Mesenteric fat pad (tissue), 1 donor: ENCODE results near the gene PCDHGB4. TPM values are rescaled to one million over a fixed set of nuclear protein-coding genes. Genes with fewer than 3 reads are reported as not detected.
"Not testable (repeated sequence)": the region's sequence is repeated elsewhere in the genome, so short reads cannot be mapped to it uniquely, and the experiment has no call there.

ENCODE experiments used
- DNase-seq: peaks from one replicate; pipeline ENCODE4 v3.0.0-alpha.2; 2020; ENCODE audit warnings: low spot score
- total RNA-seq: library from RNA; stranded (reverse); fragmentation: NEBNext Ultra II Directional; extraction: Animal tissue kit (Norgen Biotek cat#: 25700); gene quantifications from one replicate; pipeline ENCODE4 v1.2.1, GENCODE V29; 2021
- donor health status: DM: yes; HTN: yes; CAD: no.

The PCDHGB4 gene
- total RNA-seq, 1 donor from 2014 or later = 3.2 TPM

- DNase-seq = no peak
These were observed 35.3 kb downstream of the PCDHGB4 start for GRCh38 chr5:141422742-141423291.

GRCh38 chr5:141427783-141428426 is 40.4 kb downstream of the PCDHGB4 start:
- no peak for DNase-seq

- DNase-seq = no peak
These were observed 43.0 kb downstream of the PCDHGB4 start, which contains the start of gene PCDHGA12 for GRCh38 chr5:141430332-141431113. Gene PCDHGA12, plus strand, starts transcription at chr5:141430507. Its CDS starts 253 bp downstream, at chr5:141430760.

- no peak for DNase-seq
These were observed 43.8 kb downstream of the PCDHGB4 start for GRCh38 chr5:141431286-141431685.

- not testable (repeated sequence) for DNase-seq
These were observed 44.8 kb downstream of the PCDHGB4 start for GRCh38 chr5:141432308-141432707.

- not testable (repeated sequence) for DNase-seq
These were observed 45.2 kb downstream of the PCDHGB4 start for GRCh38 chr5:141432726-141433125.

GRCh38 chr5:141434006-141434405 is 46.5 kb downstream of the PCDHGB4 start:
- DNase-seq = no peak

- DNase-seq = no peak
These were observed 49.7 kb downstream of the PCDHGB4 start for GRCh38 chr5:141437221-141437620.

- no peak for DNase-seq
These were observed 52.1 kb downstream of the PCDHGB4 start for GRCh38 chr5:141439411-141440141.

Other genes starting within 250 kb of the PCDHGB4 start
- 0.48 TPM for gene PCDHB6, start 237.6 kb upstream of the PCDHGB4 start, total RNA-seq
- 1.6 TPM for gene PCDHB7, start 215.1 kb upstream of the PCDHGB4 start, total RNA-seq
- 2.4 TPM for gene PCDHB8, start 209.9 kb upstream of the PCDHGB4 start, total RNA-seq
- gene PCDHB16, start 205.3 kb upstream of the PCDHGB4 start, total RNA-seq = 1.6 TPM
- 1.0 TPM for gene PCDHB9, start 200.5 kb upstream of the PCDHGB4 start, total RNA-seq
- gene PCDHB10, start 195.3 kb upstream of the PCDHGB4 start, total RNA-seq = 1.4 TPM
- gene PCDHB11, start 188.1 kb upstream of the PCDHGB4 start, total RNA-seq = 2.0 TPM
- 3.3 TPM for gene PCDHB12, start 179.0 kb upstream of the PCDHGB4 start, total RNA-seq
- 2.8 TPM for gene PCDHB13, start 173.8 kb upstream of the PCDHGB4 start, total RNA-seq
- gene PCDHB14, start 164.4 kb upstream of the PCDHGB4 start, total RNA-seq = 1.9 TPM
- 3.4 TPM for gene PCDHB15, start 142.3 kb upstream of the PCDHGB4 start, total RNA-seq
- 0.61 TPM for gene SLC25A2, start 83.6 kb upstream of the PCDHGB4 start, total RNA-seq
- gene TAF7, start 66.9 kb upstream of the PCDHGB4 start, total RNA-seq = 53.9 TPM
- gene PCDHGA1, start 57.2 kb upstream of the PCDHGB4 start, total RNA-seq = 0.48 TPM
- gene PCDHGA2, start 48.9 kb upstream of the PCDHGB4 start, total RNA-seq = 3.7 TPM
- 2.2 TPM for gene PCDHGA3, start 43.9 kb upstream of the PCDHGB4 start, total RNA-seq
- 1.3 TPM for gene PCDHGB1, start 37.6 kb upstream of the PCDHGB4 start, total RNA-seq
- 4.7 TPM for gene PCDHGA4, start 32.7 kb upstream of the PCDHGB4 start, total RNA-seq
- gene PCDHGB2, start 27.7 kb upstream of the PCDHGB4 start, total RNA-seq = 3.1 TPM
- 2.7 TPM for gene PCDHGA5, start 23.5 kb upstream of the PCDHGB4 start, total RNA-seq
- 2.7 TPM for gene PCDHGB3, start 17.5 kb upstream of the PCDHGB4 start, total RNA-seq
- gene PCDHGA6, start 13.8 kb upstream of the PCDHGB4 start, total RNA-seq = 3.1 TPM
- gene PCDHGA7, start 5.0 kb upstream of the PCDHGB4 start, total RNA-seq = 1.9 TPM
- gene PCDHGA8, start 4.9 kb downstream of the PCDHGB4 start, total RNA-seq = 0.87 TPM
- 5.9 TPM for gene PCDHGB5, start 10.2 kb downstream of the PCDHGB4 start, total RNA-seq
- 3.9 TPM for gene PCDHGA9, start 15.1 kb downstream of the PCDHGB4 start, total RNA-seq
- 5.3 TPM for gene PCDHGB6, start 20.3 kb downstream of the PCDHGB4 start, total RNA-seq
- gene PCDHGA10, start 25.3 kb downstream of the PCDHGB4 start, total RNA-seq = 4.2 TPM
- gene PCDHGB7, start 30.0 kb downstream of the PCDHGB4 start, total RNA-seq = 8.1 TPM
- gene PCDHGA11, start 33.4 kb downstream of the PCDHGB4 start, total RNA-seq = 3.1 TPM
- gene PCDHGA12, start 42.8 kb downstream of the PCDHGB4 start, total RNA-seq = 4.6 TPM
- 46.8 TPM for gene PCDHGC3, start 88.3 kb downstream of the PCDHGB4 start, total RNA-seq
- gene PCDHGC4, start 97.3 kb downstream of the PCDHGB4 start, total RNA-seq = 1.7 TPM
- 1.1 TPM for gene PCDHGC5, start 101.4 kb downstream of the PCDHGB4 start, total RNA-seq
- 49.5 TPM for gene DIAPH1, start 231.3 kb downstream of the PCDHGB4 start, total RNA-seq
- 39.3 TPM for gene HDAC3, start 249.2 kb downstream of the PCDHGB4 start, total RNA-seq
- 1.5 TPM for gene RELL2, start 249.3 kb downstream of the PCDHGB4 start, total RNA-seq